Measurements from ENCODE around the gene PLEKHG5. TPM values are rescaled to one million over a fixed set of nuclear protein-coding genes. Genes with fewer than 3 reads are reported as not detected.

PLEKHG5 gene
- total RNA-seq, 1 donor from 2014 or later, result 42.9 TPM

DNA sequence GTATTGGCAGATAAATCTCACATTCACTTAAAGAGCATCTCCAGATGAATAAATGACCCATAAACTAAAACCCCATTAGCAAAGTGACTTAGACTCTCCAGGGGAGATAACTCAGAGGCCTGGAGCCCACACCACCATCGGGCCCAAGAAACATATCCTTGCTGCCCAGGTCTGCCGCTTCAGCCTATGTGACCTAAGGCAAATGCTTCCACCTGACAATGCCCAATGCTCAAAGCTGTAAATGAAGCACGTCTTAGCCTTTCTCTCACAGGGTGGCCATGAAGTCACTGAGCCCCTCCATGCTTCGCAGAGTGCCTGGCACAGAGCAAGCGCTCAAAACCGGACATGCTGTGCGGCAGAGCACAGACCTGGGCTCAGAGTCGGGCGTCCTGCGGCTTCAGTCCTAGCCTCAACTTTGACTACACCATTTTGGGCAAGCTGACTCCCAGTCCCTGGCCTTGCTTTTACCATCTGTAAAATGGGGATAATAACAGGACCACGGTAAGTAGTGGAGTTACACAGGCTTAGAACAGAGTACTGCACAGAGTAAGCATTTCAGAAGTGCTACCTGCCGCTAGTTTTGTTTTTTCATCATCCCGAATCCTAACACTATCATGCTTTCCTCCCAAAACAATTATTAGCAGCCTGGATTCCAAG is 39.2 kb upstream of the PLEKHG5 start:
- no peak for TF ChIP-seq CTCF (IDR thresholded peaks at IDR 0.05; ENCODE audit: insufficient read depth, low read length, severe bottlenecking)
- Histone ChIP-seq H3K36me3 (ENCODE audit: control insufficient read depth, insufficient read depth, low read length) (peaks cover 29% of the 10 kb centered on the region), H3K27me3 (ENCODE audit: control insufficient read depth, insufficient read depth, low read length) (no peaks in the 10 kb centered on the region), H3K4me3 (ENCODE audit: low read depth, low read length) (no peak overlapping the region)
- FAIRE-seq, result no peak
- no peak for DNase-seq (ENCODE audit: low read depth)

GRCh38 chr1:6528492-6528891 is 37.0 kb upstream of the PLEKHG5 start:
- Histone ChIP-seq H3K36me3 (ENCODE audit: control insufficient read depth, insufficient read depth, low read length) (peaks cover 27% of the 10 kb centered on the region), H3K27me3 (ENCODE audit: control insufficient read depth, insufficient read depth, low read length) (no peaks in the 10 kb centered on the region), H3K4me3 (ENCODE audit: low read depth, low read length) (no peak overlapping the region)
- no peak for FAIRE-seq
- no peak for DNase-seq (ENCODE audit: low read depth)
- TF ChIP-seq CTCF (IDR thresholded peaks at IDR 0.05; ENCODE audit: insufficient read depth, low read length, severe bottlenecking), result no peak

- FAIRE-seq (no peak), DNase-seq (ENCODE audit: low read depth) (no peak)
- TF ChIP-seq CTCF (IDR thresholded peaks at IDR 0.05; ENCODE audit: insufficient read depth, low read length, severe bottlenecking), result no peak
- no peaks in the 10 kb centered on the region for H3K27me3 ChIP-seq (ENCODE audit: control insufficient read depth, insufficient read depth, low read length)
- H3K4me3 ChIP-seq (ENCODE audit: low read depth, low read length), result no peak overlapping the region
- H3K36me3 ChIP-seq (ENCODE audit: control insufficient read depth, insufficient read depth, low read length), result peaks cover 14% of the 10 kb centered on the region
Measured at GRCh38 chr1:6526316-6526715, 34.8 kb upstream of the PLEKHG5 start.

DNA sequence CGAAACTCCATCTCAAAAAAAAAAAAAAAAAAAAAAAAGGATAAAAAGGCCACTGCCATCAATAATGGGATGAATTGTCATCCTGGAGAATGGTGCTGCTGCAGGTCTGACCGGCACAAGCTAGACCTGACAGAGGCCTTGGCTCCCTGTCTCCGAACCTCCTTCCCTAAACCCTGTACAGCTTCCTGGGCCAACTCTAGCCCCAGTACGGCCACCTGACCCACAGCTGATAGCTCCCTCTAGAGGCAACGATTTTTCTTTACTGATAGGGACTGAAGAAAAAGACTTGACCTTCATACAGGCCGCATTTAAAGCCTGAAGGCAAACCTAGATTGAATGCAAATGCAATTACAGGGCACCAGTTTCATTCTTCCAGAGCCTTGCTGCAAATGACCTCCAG is 32.1 kb upstream of the PLEKHG5 start:
- Histone ChIP-seq H3K27me3 (ENCODE audit: control insufficient read depth, insufficient read depth, low read length) (no peaks in the 10 kb centered on the region), H3K36me3 (ENCODE audit: control insufficient read depth, insufficient read depth, low read length) (peaks cover 6% of the 10 kb centered on the region), H3K4me3 (ENCODE audit: low read depth, low read length) (no peak overlapping the region)
- peak; percentile 62 for TF ChIP-seq CTCF (IDR thresholded peaks at IDR 0.05; ENCODE audit: insufficient read depth, low read length, severe bottlenecking)
- no peak for FAIRE-seq
- peak; percentile 54 for DNase-seq (ENCODE audit: low read depth)

DNA sequence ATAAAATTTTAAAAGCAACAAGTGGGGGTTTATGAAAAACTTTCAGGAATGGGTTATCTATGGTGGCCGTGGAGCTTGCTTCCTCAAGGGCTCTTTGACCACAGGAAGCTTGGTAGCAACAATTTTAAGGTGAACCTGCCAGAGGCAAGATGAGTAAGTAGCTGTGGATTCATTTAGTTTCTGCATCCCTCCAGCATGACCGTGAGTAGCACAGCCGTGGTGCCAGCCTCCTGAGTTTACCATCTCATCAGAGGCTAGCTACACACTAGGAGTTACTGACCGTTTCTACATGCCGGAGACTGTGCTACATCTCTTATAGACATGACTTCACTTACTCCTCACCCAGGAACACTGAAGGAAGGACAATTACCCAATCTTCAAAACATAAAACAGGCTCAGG is 30.1 kb upstream of the PLEKHG5 start:
- Histone ChIP-seq H3K27me3 (ENCODE audit: control insufficient read depth, insufficient read depth, low read length) (no peaks in the 10 kb centered on the region), H3K4me3 (ENCODE audit: low read depth, low read length) (no peak overlapping the region), H3K36me3 (ENCODE audit: control insufficient read depth, insufficient read depth, low read length) (peaks cover 2% of the 10 kb centered on the region)
- DNase-seq (ENCODE audit: low read depth) (peak; percentile 62), FAIRE-seq (no peak)
- TF ChIP-seq CTCF (IDR thresholded peaks at IDR 0.05; ENCODE audit: insufficient read depth, low read length, severe bottlenecking), result no peak
